Muscle layer of duodenum (tissue), 2 donors: ENCODE data around the gene GMDS.

Experiments used
- H3K27ac ChIP-seq: one replicate; pipeline ENCODE4 v1.7.0; 2013; ENCODE audit warnings: mild to moderate bottlenecking, low read length
- H3K27me3 ChIP-seq: one replicate; pipeline ENCODE4 v1.7.0; 2013; ENCODE audit warnings: low read depth, mild to moderate bottlenecking, control low read depth, low read length
- H3K36me3 ChIP-seq, 2 donors: one replicate each; pipeline ENCODE4 v1.7.0; 2013; ENCODE audit warnings: low read length in 2 of 2, control low read depth in 1 of 2, mild to moderate bottlenecking in 1 of 2; ENCODE audit not compliant: insufficient read depth in 2 of 2, control insufficient read depth in 1 of 2
- H3K4me1 ChIP-seq, 2 donors: one replicate each; pipeline ENCODE4 v1.7.0; 2013; ENCODE audit warnings: low read length in 2 of 2, mild to moderate bottlenecking in 2 of 2, control low read depth in 1 of 2, moderate library complexity in 1 of 2; ENCODE audit not compliant: insufficient read depth in 2 of 2, control insufficient read depth in 1 of 2
- H3K4me3 ChIP-seq, 2 donors: one replicate each; pipeline ENCODE4 v1.7.0; 2013; ENCODE audit warnings: low read length in 2 of 2, low read depth in 1 of 2, mild to moderate bottlenecking in 1 of 2
- H3K9me3 ChIP-seq, 2 donors: one replicate each; pipeline ENCODE4 v1.7.0; 2013; ENCODE audit warnings: low read length in 2 of 2, control low read depth in 1 of 2, mild to moderate bottlenecking in 1 of 2; ENCODE audit not compliant: control insufficient read depth in 1 of 2
- donor health status: healthy.

The GMDS gene

DNA sequence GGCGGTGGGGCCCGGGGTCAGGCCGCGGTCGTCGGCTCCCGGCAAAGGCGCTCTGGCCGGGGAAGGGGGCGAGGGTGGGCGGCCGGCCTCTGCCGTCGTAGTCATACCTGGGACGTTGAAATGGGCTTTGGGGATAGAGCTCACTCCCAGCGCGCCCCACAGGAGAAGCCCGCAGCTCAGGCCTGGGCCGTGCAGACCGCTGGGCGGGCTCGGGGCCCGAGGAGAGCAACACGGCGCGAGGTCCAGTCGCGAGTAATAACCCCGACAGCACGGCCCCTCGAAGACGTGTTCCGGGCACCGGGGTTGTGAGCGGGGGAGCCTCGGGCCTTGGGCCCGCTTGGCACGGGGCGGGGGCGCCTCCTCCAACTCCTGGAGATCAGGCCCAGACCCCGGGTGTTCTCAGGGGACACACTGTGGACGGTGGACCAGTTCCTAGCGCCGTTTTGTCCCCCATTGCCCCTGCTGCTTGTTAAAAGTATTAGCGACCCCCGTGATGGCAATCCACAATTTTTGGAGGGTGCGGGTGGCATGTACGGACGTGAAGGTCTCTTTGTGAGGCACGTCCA lies 624.8 kb downstream of the GMDS start:
- Histone ChIP-seq H3K4me3 (peak overlapping the region in 1 of 2 donors; percentile 37), H3K36me3 (no peaks in the 10 kb centered on the region), H3K4me1 (peaks cover 4 to 29% of the 10 kb centered on the region in 2 donors), H3K9me3 (no peaks in the 10 kb centered on the region), H3K27ac (no peak overlapping the region), H3K27me3 (peaks cover 59% of the 10 kb centered on the region)

- no peaks in the 10 kb centered on the region for H3K9me3 ChIP-seq
- no peak overlapping the region for H3K27ac ChIP-seq
- peak overlapping the region in 1 of 2 donors; percentile 37 for H3K4me3 ChIP-seq
- H3K27me3 ChIP-seq, result peaks cover 59% of the 10 kb centered on the region
- peaks cover 0 to 23% of the 10 kb centered on the region in 2 donors for H3K4me1 ChIP-seq
- H3K36me3 ChIP-seq, result no peaks in the 10 kb centered on the region
Observed at GRCh38 chr6:1619673-1620503, 625.5 kb downstream of the GMDS start.

DNA sequence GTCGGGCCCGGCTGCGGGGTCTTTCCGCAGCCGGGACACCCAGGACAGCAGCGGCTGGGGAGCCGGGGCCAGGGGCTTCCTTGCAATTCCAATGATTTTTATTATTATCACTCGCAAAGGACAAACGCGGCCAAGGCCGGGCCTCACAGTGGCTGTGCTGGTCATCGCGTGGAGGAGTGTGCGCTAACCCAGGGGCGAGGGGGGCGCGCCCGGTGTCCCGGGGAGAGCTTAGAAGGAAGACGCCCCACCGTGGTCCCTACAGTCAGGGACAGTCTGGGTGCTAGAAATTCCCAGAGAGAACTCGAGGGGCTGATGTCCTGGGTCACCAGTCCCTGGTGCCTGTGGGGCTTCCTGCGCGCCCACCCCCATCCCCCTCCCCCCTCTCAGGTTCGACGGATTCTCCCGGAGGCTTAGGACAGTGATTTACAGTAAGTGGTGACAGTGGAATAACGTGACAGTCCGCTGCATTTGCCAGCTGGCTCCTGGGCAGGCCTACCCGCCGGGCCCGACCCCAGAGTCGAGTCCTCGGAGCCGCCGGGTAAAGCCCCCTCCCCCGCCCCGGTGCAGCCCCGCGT lies 626.2 kb downstream of the GMDS start:
- Histone ChIP-seq H3K4me3 (peak overlapping the region in 1 of 2 donors; percentile 37), H3K36me3 (no peaks in the 10 kb centered on the region), H3K27me3 (peaks cover 60% of the 10 kb centered on the region), H3K27ac (no peak overlapping the region), H3K4me1 (peaks cover 0 to 19% of the 10 kb centered on the region in 2 donors), H3K9me3 (no peaks in the 10 kb centered on the region)

GRCh38 chr6:1618311-1619097 lies 626.9 kb downstream of the GMDS start:
- Histone ChIP-seq H3K4me1 (peaks cover 0 to 16% of the 10 kb centered on the region in 2 donors), H3K27me3 (peaks cover 67% of the 10 kb centered on the region), H3K4me3 (no peak overlapping the region), H3K36me3 (no peaks in the 10 kb centered on the region), H3K27ac (no peak overlapping the region), H3K9me3 (no peaks in the 10 kb centered on the region)

DNA sequence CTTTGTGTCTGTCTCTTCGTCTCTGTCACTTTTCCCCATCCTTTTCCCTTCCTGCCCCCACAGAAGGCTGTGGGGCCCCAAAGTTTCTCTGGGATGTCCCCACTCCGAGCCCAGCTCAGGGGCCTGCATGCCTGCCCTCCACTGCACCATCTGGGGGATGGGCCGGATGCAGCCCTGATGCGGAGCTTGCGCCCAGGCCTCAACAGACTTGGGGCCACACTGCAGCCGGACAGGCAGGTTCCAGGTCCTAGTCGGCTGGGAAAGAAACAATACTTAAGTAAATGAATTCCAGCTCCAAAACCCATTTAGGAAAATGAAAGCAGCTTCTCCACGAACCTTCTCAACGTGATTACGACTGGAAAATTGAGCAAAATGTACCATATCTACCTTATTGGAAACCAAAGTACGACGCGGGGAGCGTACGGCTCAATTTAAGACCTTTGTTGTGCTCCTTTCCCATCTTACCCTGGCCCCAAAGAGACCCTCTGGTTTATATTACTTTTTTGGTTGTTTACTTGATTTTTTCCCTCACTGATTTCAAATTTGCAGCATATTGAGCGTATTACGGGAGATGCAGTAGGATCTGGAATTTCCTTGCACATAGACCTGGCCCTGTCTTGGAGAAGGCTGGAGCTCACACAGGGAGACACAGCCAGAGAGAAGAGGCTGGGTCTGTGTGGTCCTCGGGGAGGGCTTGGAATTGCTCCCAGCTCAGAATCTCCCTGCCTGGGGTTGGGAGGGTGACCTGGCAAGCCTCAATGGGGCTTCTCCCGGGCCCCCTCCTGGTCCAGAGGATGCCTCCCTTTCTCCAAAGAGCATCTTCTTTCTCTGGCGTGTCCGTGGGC lies 627.7 kb downstream of the GMDS start:
- H3K27ac ChIP-seq, result no peak overlapping the region
- peaks cover 0 to 16% of the 10 kb centered on the region in 2 donors for H3K4me1 ChIP-seq
- H3K27me3 ChIP-seq, result peaks cover 75% of the 10 kb centered on the region
- H3K4me3 ChIP-seq, result no peak overlapping the region
- no peaks in the 10 kb centered on the region for H3K36me3 ChIP-seq
- no peaks in the 10 kb centered on the region for H3K9me3 ChIP-seq

DNA sequence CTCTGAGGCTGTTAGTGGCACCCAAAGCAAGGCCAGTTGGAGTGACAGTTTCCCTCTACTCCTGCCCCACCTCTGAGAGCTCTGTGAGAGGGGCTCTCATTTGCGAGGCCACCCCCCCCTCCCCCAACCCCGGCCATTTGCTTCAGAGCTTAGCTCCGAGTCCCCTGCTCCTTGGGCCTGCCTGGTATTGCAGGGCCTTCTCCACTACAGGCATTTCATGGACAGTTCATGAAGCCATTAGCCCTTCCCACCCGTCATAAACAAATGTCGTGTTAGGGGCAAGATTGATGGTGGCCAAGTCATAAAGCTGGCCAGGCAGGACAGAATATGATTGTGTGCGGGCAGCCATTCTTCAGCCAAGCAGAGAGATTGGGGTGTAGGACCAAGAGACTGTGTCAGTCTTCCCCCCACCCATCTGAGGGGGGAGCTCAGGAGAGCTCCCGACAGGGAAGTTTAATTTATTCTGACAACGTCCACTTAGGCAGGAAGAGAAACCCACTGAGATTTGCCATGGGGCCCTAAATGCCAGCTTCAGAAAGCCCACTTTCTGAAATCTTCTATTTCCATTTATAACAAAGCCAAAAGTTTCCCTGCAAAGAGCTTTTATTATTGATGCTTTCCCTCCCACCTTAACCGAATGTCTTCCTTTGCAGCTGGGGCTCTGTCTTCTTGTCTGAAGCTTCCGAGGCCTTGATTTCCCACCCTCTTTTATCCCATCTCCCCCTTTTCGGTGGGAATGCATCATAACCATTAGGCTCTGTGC lies 628.5 kb downstream of the GMDS start:
- Histone ChIP-seq H3K9me3 (no peaks in the 10 kb centered on the region), H3K4me3 (no peak overlapping the region), H3K27ac (no peak overlapping the region), H3K36me3 (no peaks in the 10 kb centered on the region), H3K27me3 (peaks cover 78% of the 10 kb centered on the region), H3K4me1 (peaks cover 0 to 22% of the 10 kb centered on the region in 2 donors)

DNA sequence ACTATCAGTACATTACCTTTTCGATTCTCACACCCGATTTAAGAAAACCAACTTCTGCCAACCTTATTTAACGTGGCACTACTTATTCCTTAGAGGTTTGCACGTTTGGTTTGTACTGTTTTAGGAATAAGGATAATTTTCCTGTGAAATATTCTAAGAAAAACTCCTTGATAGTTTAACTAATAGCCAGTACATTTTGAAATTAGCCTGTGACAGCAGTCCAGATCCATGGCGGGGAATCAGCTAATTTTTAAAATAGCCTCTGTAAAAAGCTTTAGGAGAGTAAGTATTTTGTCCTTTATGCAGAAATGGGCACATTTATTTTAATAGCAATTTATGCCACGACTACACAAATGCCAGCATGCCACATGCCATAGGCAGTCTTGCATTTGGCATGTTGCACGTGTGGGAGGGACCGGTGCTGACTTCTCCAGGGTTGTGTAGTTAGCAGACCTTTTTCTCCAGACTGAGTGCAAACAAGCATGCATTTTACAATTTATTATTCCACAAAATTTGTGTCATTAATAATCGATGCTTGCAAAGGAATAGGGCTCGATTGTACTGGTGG lies 629.5 kb downstream of the GMDS start:
- no peak overlapping the region for H3K27ac ChIP-seq
- H3K27me3 ChIP-seq, result peaks cover 70% of the 10 kb centered on the region
- peaks cover 0 to 26% of the 10 kb centered on the region in 2 donors for H3K4me1 ChIP-seq
- H3K36me3 ChIP-seq, result no peaks in the 10 kb centered on the region
- H3K9me3 ChIP-seq, result no peaks in the 10 kb centered on the region
- no peak overlapping the region for H3K4me3 ChIP-seq

DNA sequence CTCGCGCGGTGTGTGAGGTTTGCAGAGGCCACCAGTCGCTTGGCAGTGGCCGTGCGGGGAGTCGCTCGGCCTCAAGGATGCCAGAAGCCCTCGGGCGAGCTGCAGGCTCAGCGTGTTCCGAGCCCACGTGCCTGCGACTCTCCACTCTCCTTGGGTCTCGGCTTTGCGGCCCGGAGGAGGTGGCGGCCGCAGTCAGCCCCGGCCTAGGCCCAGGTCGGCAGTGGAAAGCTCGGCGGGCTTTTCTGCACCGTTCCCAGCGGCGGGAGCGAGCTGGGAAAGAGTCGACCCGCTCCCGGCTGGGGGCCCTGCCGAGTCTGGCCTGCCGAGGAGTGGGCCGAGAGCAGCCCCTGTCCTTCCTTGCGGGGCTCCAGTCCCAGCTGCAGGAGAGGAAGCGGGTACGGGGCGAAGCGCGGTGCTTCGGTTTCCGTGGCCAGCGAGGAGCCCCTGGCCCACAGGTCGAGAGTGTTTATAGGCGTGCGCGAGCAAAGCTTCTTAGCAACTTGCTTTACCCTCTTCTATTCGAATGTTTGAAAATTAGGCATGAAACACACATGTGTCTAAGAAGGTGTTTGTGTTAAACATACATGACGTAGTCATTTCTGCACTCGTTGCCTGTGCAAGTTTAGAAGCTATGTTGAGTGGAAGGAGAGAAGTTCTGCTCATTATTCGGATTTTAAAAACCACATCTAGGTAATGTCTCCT lies 630.1 kb downstream of the GMDS start:
- H3K9me3 ChIP-seq, result no peaks in the 10 kb centered on the region
- no peak overlapping the region for H3K4me3 ChIP-seq
- peaks cover 0 to 29% of the 10 kb centered on the region in 2 donors for H3K4me1 ChIP-seq
- no peaks in the 10 kb centered on the region for H3K36me3 ChIP-seq
- no peak overlapping the region for H3K27ac ChIP-seq
- peaks cover 65% of the 10 kb centered on the region for H3K27me3 ChIP-seq

DNA sequence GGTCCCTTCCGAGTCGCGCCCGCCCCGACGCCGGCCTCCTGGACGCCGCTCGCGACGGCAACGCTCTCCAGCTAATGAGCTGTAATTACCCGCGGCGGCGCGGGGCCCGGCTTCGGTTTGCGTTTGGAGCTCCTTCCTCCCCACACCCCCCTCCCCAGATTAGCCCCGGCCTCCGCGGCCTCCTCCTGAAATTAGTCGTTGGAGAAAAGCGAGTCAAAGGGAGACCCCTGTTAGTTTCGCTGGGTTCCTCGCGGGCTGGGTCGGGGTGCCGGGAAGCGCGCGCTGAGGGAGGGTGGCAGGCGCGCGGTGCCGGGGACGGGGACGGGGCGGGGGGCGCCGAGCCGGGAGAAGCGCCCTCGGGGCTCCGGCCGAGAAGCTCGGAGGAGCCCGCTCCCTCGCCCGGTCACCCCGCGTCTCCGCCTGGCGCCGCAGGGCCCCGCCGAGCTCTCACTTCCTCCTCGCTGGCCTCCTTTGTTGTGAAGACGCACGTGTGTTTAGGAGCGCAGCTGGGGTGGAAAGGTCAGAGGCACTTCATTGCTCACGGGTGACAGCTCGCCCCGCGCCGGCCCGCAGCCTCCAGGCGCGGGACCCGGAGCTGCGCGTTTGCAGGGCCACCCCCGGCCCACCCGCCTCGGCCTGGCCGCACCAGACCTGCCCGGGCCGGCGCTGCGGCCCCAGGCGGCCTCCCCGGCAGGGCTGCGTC lies 630.8 kb downstream of the GMDS start:
- H3K27me3 ChIP-seq, result peaks cover 59% of the 10 kb centered on the region
- no peak overlapping the region for H3K27ac ChIP-seq
- H3K4me1 ChIP-seq, result peaks cover 0 to 22% of the 10 kb centered on the region in 2 donors
- no peaks in the 10 kb centered on the region for H3K36me3 ChIP-seq
- no peaks in the 10 kb centered on the region for H3K9me3 ChIP-seq
- H3K4me3 ChIP-seq, result peak overlapping the region in 1 of 2 donors; percentile 14
